Adrenal gland (tissue), 5 donors: ENCODE data around the gene STXBP4.

Experiments
- CTCF ChIP-seq, 6 experiments: fragments of 450-650 bp in 4 of 6; fragments of 200-600 bp in 2 of 6; sonication (generic) in 1 of 6; IDR thresholded peaks; 1 replicate in 5 of 6; 2 replicates in 1 of 6; pipeline versions ENCODE4 v1.5.1 to v1.8.0; 2016 to 2021; ENCODE audit warnings: antibody characterized with exemption in 6 of 6, mild to moderate bottlenecking in 2 of 6, moderate library complexity in 1 of 6
- POLR2A ChIP-seq, 2 donors: fragments of 450-650 bp; IDR thresholded peaks; one replicate each; pipeline ENCODE4 v1.6.1; 2017; ENCODE audit warnings: antibody characterized with exemption in 2 of 2, mild to moderate bottlenecking in 2 of 2, moderate library complexity in 1 of 2
- donor health status: DM: no; HTN: no; CAD: no.

GRCh38 chr17:55152236-55152635 lies 183.7 kb downstream of the STXBP4 start:
- TF ChIP-seq CTCF (IDR thresholded peaks at IDR 0.05): no peak
- no peak for TF ChIP-seq POLR2A (IDR thresholded peaks at IDR 0.05)
